Islet precursor cell (in vitro differentiated cells): ENCODE measurements around the gene ADORA2B.
"Not testable (repeated sequence)": the region's sequence is repeated elsewhere in the genome, so short reads cannot be mapped to it uniquely, and the experiment has no call there.

Experiments
- DNase-seq: peaks from one replicate; pipeline ENCODE4 v3.0.0-alpha.2; 2018

ADORA2B gene

GRCh38 chr17:15955793-15956541 lies 11.0 kb downstream of the ADORA2B start:
- peak; percentile 58 for DNase-seq

GRCh38 chr17:15957206-15957605 lies 12.3 kb downstream of the ADORA2B start:
- no peak for DNase-seq

GRCh38 chr17:15957608-15958307 lies 12.8 kb downstream of the ADORA2B start:
- no peak for DNase-seq

GRCh38 chr17:15958484-15958854 lies 13.5 kb downstream of the ADORA2B start:
- no peak for DNase-seq

- peak; percentile 78 for DNase-seq
Measured at GRCh38 chr17:15963670-15964110, 18.8 kb downstream of the ADORA2B start.

GRCh38 chr17:15965528-15965927 lies 20.6 kb downstream of the ADORA2B start:
- DNase-seq: peak; percentile 59

GRCh38 chr17:15966183-15966878 lies 21.4 kb downstream of the ADORA2B start:
- peak; percentile 93 for DNase-seq

- DNase-seq: peak; percentile 79
Measured at GRCh38 chr17:15966879-15967248, 21.9 kb downstream of the ADORA2B start.

GRCh38 chr17:15967706-15968399 lies 22.9 kb downstream of the ADORA2B start:
- no peak for DNase-seq

GRCh38 chr17:15969463-15969862 lies 24.5 kb downstream of the ADORA2B start:
- DNase-seq: no peak

GRCh38 chr17:15970500-15970899 lies 25.6 kb downstream of the ADORA2B start:
- DNase-seq: no peak

GRCh38 chr17:15971098-15971678 lies 26.3 kb downstream of the ADORA2B start:
- DNase-seq: no peak

GRCh38 chr17:15971882-15972281 lies 27.0 kb downstream of the ADORA2B start:
- no peak for DNase-seq

- DNase-seq: no peak
Measured at GRCh38 chr17:15972497-15972951, 27.6 kb downstream of the ADORA2B start.

- no peak for DNase-seq
Measured at GRCh38 chr17:15973016-15973415, 28.1 kb downstream of the ADORA2B start.

GRCh38 chr17:15973834-15974233 lies 28.9 kb downstream of the ADORA2B start:
- no peak for DNase-seq

GRCh38 chr17:15977894-15978293 lies 33.0 kb downstream of the ADORA2B start:
- no peak for DNase-seq

- no peak for DNase-seq
Measured at GRCh38 chr17:15978606-15979005, 33.7 kb downstream of the ADORA2B start.

- not testable (repeated sequence) for DNase-seq
Measured at GRCh38 chr17:15979013-15979412, 34.1 kb downstream of the ADORA2B start.

GRCh38 chr17:15981208-15981607 lies 36.3 kb downstream of the ADORA2B start:
- DNase-seq: no peak

GRCh38 chr17:15981646-15982580 lies 37.0 kb downstream of the ADORA2B start:
- no peak for DNase-seq

- peak; percentile 22 for DNase-seq
Measured at GRCh38 chr17:15996322-15996721, 51.4 kb downstream of the ADORA2B start.
